Esophagus squamous epithelium (tissue), 4 donors: Measurements from ENCODE around the gene ACTL10.

ENCODE experiments used
- CTCF ChIP-seq, 6 experiments: fragments of 450-650 bp in 4 of 6; fragments of 200-600 bp in 2 of 6; sonication (generic) in 2 of 6; IDR thresholded peaks; one replicate each; pipeline ENCODE4 v1.5.1; 2016 to 2019; ENCODE audit warnings: antibody characterized with exemption in 6 of 6, mild to moderate bottlenecking in 4 of 6, moderate library complexity in 4 of 6
- POLR2A ChIP-seq, 4 donors: fragments of 450-650 bp; IDR thresholded peaks; one replicate each; pipeline ENCODE4 v1.6.1; 2017; ENCODE audit warnings: antibody characterized with exemption in 4 of 4, mild to moderate bottlenecking in 4 of 4, moderate library complexity in 3 of 4

GRCh38 chr20:33649201-33649681 is 17.5 kb upstream of the ACTL10 start:
- no peak for TF ChIP-seq CTCF (IDR thresholded peaks at IDR 0.05)
- no peak for TF ChIP-seq POLR2A (IDR thresholded peaks at IDR 0.05)
